GM18951 (cell line): Measurements from ENCODE around the gene GPRC5D.

Source experiments
- POLR2A ChIP-seq: IDR thresholded peaks from 4 replicates; pipeline ENCODE4 v1.6.1; 2011; ENCODE audit warnings: mild to moderate bottlenecking; ENCODE audit not compliant: insufficient read length, insufficient read depth; ENCODE audit errors: extremely low read depth
- in situ Hi-C: fragments of 300-500 bp; cut with MboI; formaldehyde crosslinking; loops from one replicate; pipeline ENCODE4 v1.12.0; 2022; ENCODE audit warnings: low sequenced_read_pairs, mixed read lengths, inconsistent platforms; ENCODE audit not compliant: unreplicated experiment

The GPRC5D gene

GRCh38 chr12:12922191-12922616 lies 29.8 kb downstream of the GPRC5D start:
- in situ Hi-C loops = no loop called here
- TF ChIP-seq POLR2A = no peak

DNA sequence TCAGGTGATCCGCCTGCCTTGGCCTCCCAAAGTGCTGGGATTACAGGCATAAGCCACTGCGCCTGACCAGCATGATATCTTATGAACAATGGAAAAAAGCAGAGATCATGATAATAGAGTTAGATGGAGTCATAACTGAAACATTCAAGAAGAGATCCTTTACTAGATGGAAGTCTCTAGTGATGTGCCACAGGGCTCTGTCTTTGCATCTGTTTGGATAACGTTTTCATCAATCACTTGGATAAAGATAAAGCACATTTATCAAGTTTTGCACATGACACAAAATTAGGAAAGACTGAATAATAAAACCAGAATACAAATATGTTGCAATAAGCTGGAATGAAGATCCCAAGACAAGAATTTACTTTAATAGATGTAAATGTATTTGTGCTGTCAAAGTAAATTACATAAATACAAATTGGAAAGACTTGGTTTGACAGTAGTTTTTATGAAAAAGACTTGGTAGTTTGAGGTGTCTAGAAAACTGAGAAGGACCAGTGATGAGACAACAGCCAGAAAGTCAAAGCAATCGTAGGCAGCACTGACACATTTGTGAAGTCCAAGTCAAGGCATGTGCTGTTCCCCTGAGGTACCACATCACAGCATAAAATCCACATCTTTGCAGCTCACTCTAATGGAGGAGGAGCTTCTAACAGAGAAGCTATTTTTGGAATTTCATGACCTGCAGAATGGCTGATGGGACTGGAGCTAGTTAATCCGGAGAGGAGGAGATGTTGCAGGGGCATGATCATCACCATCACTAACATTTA lies 32.1 kb downstream of the GPRC5D start:
- in situ Hi-C loops = loop anchor here (10.0 kb wide), 1 partner anchor 305 kb away; no protein-coding TSS in a partner anchor
- TF ChIP-seq POLR2A = no peak

DNA sequence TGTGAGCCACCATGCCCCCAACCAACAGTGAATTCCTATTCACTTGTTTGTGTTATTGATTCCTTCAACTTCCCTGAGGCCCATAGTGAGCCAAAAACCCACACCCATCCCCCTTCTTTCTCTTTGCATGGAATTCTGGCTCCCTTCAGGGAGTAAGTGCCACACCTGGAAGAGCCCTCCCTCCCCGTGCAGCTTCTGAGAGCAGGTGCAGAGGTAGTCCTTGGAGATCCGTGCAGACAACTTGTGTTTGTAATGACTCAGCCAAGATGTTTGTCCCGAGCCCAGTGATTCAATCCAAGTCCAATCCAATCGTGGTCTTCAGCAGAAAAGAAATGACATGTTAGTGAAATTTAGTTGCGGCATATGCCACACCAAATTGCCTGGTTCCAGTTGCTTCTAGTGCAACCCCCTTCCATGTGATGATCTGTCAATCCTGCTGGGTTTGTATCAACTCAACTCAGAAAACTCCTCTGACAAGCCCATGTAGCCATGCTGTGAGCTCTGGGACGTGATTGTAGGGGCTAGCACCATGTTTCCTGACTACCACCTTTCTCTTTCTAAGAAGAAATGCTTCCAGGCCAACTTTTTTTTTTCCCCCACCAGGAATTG lies 33.1 kb downstream of the GPRC5D start:
- in situ Hi-C loops = loop anchor here (10.0 kb wide), 1 partner anchor 306 kb away; no protein-coding TSS in a partner anchor
- no peak for TF ChIP-seq POLR2A

GRCh38 chr12:12917517-12917916 lies 34.5 kb downstream of the GPRC5D start:
- no peak for TF ChIP-seq POLR2A
- in situ Hi-C loops = loop anchor here (10.0 kb wide), 1 partner anchor 307 kb away; no protein-coding TSS in a partner anchor

- in situ Hi-C loops = loop anchor here (10.0 kb wide), 1 partner anchor 308 kb away; no protein-coding TSS in a partner anchor
- no peak for TF ChIP-seq POLR2A
Measured at GRCh38 chr12:12916135-12916944, 35.6 kb downstream of the GPRC5D start.

GRCh38 chr12:12915656-12916055 lies 36.3 kb downstream of the GPRC5D start:
- in situ Hi-C loops = loop anchor here (10.0 kb wide), 1 partner anchor 309 kb away; no protein-coding TSS in a partner anchor

GRCh38 chr12:12912711-12913110 lies 39.3 kb downstream of the GPRC5D start:
- TF ChIP-seq POLR2A = no peak
- in situ Hi-C loops = loop anchor here (10.0 kb wide), 1 partner anchor 312 kb away; no protein-coding TSS in a partner anchor

More at GRCh38 chr12:12915656-12916055, 36.3 kb downstream of the GPRC5D start:
- no peak for TF ChIP-seq POLR2A

DNA sequence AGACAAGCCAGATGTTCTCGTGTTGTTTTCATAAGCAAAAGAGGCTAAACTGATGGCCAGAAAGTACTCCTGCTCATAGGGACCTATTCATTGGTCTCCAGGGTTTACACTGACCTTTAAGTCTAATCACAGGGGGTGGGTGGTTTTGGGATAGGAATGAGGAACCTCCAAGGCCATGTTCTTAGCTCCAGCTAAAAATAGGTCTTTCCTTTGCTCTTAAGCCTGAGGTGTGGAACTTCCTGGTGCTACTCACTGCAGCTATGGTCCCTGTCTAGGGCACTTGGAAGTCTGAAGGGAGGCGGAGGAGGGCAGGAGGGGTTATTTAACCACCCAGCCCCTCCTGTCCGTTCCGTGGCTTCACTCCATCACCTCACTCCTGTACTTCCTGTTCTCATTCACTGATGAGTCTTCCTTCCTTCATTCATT lies 42.0 kb downstream of the GPRC5D start:
- no peak for TF ChIP-seq POLR2A
- in situ Hi-C loops = loop anchor here (10.0 kb wide), 1 partner anchor 315 kb away; no protein-coding TSS in a partner anchor

- no peak for TF ChIP-seq POLR2A
- in situ Hi-C loops = no loop called here
Measured at GRCh38 chr12:12909228-12909994, 42.6 kb downstream of the GPRC5D start.

- in situ Hi-C loops = no loop called here
- no peak for TF ChIP-seq POLR2A
Measured at GRCh38 chr12:12908711-12909110, 43.3 kb downstream of the GPRC5D start.

DNA sequence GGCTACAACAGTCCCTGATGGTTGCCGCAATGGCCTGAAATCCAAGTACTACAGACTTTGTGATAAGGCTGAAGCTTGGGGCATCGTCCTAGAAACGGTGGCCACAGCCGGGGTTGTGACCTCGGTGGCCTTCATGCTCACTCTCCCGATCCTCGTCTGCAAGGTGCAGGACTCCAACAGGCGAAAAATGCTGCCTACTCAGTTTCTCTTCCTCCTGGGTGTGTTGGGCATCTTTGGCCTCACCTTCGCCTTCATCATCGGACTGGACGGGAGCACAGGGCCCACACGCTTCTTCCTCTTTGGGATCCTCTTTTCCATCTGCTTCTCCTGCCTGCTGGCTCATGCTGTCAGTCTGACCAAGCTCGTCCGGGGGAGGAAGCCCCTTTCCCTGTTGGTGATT lies 43.7 kb downstream of the GPRC5D start:
- in situ Hi-C loops = no loop called here
- TF ChIP-seq POLR2A = no peak

DNA sequence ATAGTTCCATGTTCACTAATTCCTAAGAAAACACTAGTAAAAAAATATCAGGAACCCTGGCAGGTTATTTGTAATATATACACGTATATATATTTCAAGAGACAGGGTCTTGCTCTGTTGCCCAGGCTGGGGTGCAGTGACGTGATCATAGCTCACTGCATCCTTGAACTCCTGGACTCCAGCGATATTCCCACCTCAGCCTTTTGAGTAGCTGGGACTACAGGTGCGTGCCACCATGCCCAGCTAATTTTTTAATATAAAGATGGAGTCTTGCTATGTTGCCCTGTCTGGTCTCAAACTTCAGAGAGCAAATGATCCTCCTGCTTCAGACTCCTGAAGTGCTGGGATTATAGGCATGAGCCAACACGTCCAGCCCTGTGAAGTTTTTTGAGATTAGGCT lies 44.4 kb downstream of the GPRC5D start:
- TF ChIP-seq POLR2A = no peak
- in situ Hi-C loops = no loop called here
